ENCODE results near the gene SPRY1.

DNA sequence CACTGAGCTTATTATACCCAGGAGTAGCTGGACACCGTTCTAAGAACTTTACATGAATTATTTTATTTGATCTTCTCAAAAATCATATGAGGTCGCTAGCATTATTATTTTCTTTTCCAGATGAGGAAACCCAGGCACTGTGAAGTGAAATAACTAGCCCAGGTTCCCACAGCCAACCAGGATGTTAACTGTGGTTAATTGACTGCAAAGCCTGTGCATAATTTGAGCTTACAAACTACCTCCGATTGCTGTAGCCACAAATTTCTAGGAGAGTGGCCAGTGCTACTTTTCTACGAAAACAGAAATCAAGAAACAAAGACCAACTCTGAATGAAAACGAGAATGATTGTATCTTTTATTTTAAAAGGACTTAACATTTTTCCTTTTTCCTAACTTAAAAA, 27.2 kb downstream of the SPRY1 start:
- TF ChIP-seq, protein P1, sequence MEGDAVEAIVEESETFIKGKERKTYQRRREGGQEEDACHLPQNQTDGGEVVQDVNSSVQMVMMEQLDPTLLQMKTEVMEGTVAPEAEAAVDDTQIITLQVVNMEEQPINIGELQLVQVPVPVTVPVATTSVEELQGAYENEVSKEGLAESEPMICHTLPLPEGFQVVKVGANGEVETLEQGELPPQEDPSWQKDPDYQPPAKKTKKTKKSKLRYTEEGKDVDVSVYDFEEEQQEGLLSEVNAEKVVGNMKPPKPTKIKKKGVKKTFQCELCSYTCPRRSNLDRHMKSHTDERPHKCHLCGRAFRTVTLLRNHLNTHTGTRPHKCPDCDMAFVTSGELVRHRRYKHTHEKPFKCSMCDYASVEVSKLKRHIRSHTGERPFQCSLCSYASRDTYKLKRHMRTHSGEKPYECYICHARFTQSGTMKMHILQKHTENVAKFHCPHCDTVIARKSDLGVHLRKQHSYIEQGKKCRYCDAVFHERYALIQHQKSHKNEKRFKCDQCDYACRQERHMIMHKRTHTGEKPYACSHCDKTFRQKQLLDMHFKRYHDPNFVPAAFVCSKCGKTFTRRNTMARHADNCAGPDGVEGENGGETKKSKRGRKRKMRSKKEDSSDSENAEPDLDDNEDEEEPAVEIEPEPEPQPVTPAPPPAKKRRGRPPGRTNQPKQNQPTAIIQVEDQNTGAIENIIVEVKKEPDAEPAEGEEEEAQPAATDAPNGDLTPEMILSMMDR (IDR thresholded peaks at IDR 0.05): no peak
- TF ChIP-seq POLR2A (IDR thresholded peaks at IDR 0.05): no peak
